B cell (primary cell): ENCODE measurements around the gene PFKP. TPM values are rescaled to one million over a fixed set of nuclear protein-coding genes. Genes with fewer than 3 reads are reported as not detected.

Experiments
- ATAC-seq: fragments of 200-7000 bp; cut with Tn5 transposase; one replicate; pipeline ENCODE4 v1.10.0; 2021; ENCODE audit warnings: low read depth, mild to moderate bottlenecking, moderate number of reproducible peaks, moderate library complexity
- CTCF ChIA-PET: fragments of 350-600 bp; sonication (Branson Sonifier 250); formaldehyde crosslinking; loops from one replicate; lab custom pipeline; 2021; ENCODE audit warnings: antibody characterized with exemption, inconsistent platforms; lab: Charles Lee
- POLR2A ChIA-PET: fragments of 350-600 bp; sonication (Branson Sonifier 250); formaldehyde crosslinking; loops from one replicate; lab custom pipeline; 2021; ENCODE audit warnings: antibody characterized with exemption; lab: Charles Lee
- DNase-seq: peaks from one replicate; pipeline ENCODE4 v3.0.0; 2013
- H2AFZ ChIP-seq: 2 replicates; pipeline ENCODE4 v1.6.1; 2012; ENCODE audit warnings: mild to moderate bottlenecking, low read depth, low read length; ENCODE audit not compliant: insufficient read depth, poor library complexity, severe bottlenecking
- H3K27ac ChIP-seq, 2 donors: 1 replicate in 1 of 2; 2 replicates in 1 of 2; pipeline ENCODE4 v1.5.1; 2012 to 2013; ENCODE audit warnings: low read length in 2 of 2, mild to moderate bottlenecking in 2 of 2, moderate library complexity in 1 of 2
- H3K27me3 ChIP-seq, 4 experiments: fragments of 200-600 bp in 1 of 4; sonication (generic) in 1 of 4; replicated peaks in 1 of 4; 1 replicate in 2 of 4; 2 replicates in 2 of 4; pipeline versions ENCODE4 v1.6.1 to v1.7.0; 2013 to 2016; ENCODE audit warnings: low read length in 3 of 4, mild to moderate bottlenecking in 2 of 4, mixed read lengths in 1 of 4, moderate library complexity in 1 of 4; ENCODE audit not compliant: insufficient read depth in 4 of 4, control insufficient read depth in 3 of 4; ENCODE audit errors: control extremely low read depth in 1 of 4
- H3K36me3 ChIP-seq, 2 experiments: replicated peaks in 1 of 2; 1 replicate in 1 of 2; 2 replicates in 1 of 2; pipeline versions ENCODE4 v1.6.1 to v1.7.1; 2013; ENCODE audit warnings: low read length in 1 of 2; ENCODE audit not compliant: insufficient read depth in 2 of 2, control insufficient read depth in 1 of 2; ENCODE audit errors: control extremely low read depth in 1 of 2, extremely low read depth in 1 of 2
- H3K4me1 ChIP-seq, 2 donors: fragments of 200-600 bp in 1 of 2; sonication (generic) in 1 of 2; 1 replicate in 1 of 2; 2 replicates in 1 of 2; pipeline versions ENCODE4 v1.5.1 to v1.6.1; 2013 to 2017; ENCODE audit warnings: low read length in 2 of 2; ENCODE audit not compliant: control insufficient read depth in 2 of 2, insufficient read depth in 2 of 2
- H3K4me2 ChIP-seq: replicated peaks from 2 replicates; pipeline ENCODE3; 2012; ENCODE audit warnings: mild to moderate bottlenecking, low read depth, low read length; ENCODE audit not compliant: poor library complexity, severe bottlenecking
- H3K4me3 ChIP-seq, 5 experiments: fragments of 200-600 bp in 1 of 5; sonication (generic) in 1 of 5; 1 replicate in 3 of 5; 2 replicates in 2 of 5; pipeline versions ENCODE4 v1.5.1 to v1.7.0; 2011 to 2016; ENCODE audit warnings: low read length in 4 of 5, mild to moderate bottlenecking in 4 of 5, low read depth in 2 of 5, control low read depth in 1 of 5, moderate library complexity in 1 of 5; ENCODE audit not compliant: insufficient read depth in 1 of 5; ENCODE audit errors: control extremely low read depth in 1 of 5, extremely low read depth in 1 of 5
- H3K79me2 ChIP-seq: fragments of 200-600 bp; sonication (generic); one replicate; pipeline ENCODE4 v1.6.0; 2016; ENCODE audit warnings: low read length; ENCODE audit not compliant: control insufficient read depth, insufficient read depth
- H3K9ac ChIP-seq: fragments of 200-600 bp; sonication (generic); 2 replicates; pipeline ENCODE4 v1.6.1; 2017; ENCODE audit warnings: mild to moderate bottlenecking, low read length, moderate library complexity
- H3K9me3 ChIP-seq, 3 donors: one replicate each; pipeline versions ENCODE4 v1.6.1 to v1.7.1; 2013; ENCODE audit warnings: low read length in 2 of 3; ENCODE audit not compliant: control insufficient read depth in 2 of 3, insufficient read depth in 1 of 3; ENCODE audit errors: control extremely low read depth in 1 of 3
- H4K20me1 ChIP-seq: 2 replicates; pipeline ENCODE4 v1.6.0; 2012; ENCODE audit warnings: mild to moderate bottlenecking, low read length; ENCODE audit not compliant: insufficient read depth, control insufficient read depth, poor library complexity, severe bottlenecking
- H3K27ac Mint-ChIP-seq: one replicate; pipeline ENCODE4 v1.8.0; 2021; ENCODE audit warnings: mixed read lengths
- H3K27me3 Mint-ChIP-seq: one replicate; pipeline ENCODE4 v1.8.0; 2021; ENCODE audit warnings: mixed read lengths
- H3K4me1 Mint-ChIP-seq: one replicate; pipeline ENCODE4 v1.8.0; 2021; ENCODE audit warnings: mixed read lengths
- H3K4me3 Mint-ChIP-seq: one replicate; pipeline ENCODE4 v1.8.0; 2021; ENCODE audit warnings: mixed read lengths
- H3K9me3 Mint-ChIP-seq: one replicate; pipeline ENCODE4 v1.8.0; 2022; ENCODE audit warnings: mixed read lengths; ENCODE audit not compliant: insufficient read depth
- CTCF ChIP-seq: fragments of 200-600 bp; IDR thresholded peaks from one replicate; pipeline ENCODE4 v1.8.0; 2022; ENCODE audit warnings: antibody characterized with exemption, mild to moderate bottlenecking
- EZH2 ChIP-seq: IDR thresholded peaks from 2 replicates; pipeline ENCODE4 v1.6.1; 2012; ENCODE audit warnings: borderline replicate concordance, low read depth, mild to moderate bottlenecking, moderate library complexity, low read length; ENCODE audit not compliant: insufficient read depth, poor library complexity, severe bottlenecking
- WGBS: methylation state at CpG from one replicate; pipeline ENCODE4 v1.1.5; 2013; ENCODE audit warnings: missing lambda C conversion rate; ENCODE audit not compliant: insufficient coverage; 5-methylcytosine and 5-hydroxymethylcytosine counted together
- intact Hi-C: fragments of 100-400 bp; cut with micrococcal nuclease; formaldehyde crosslinking; loops from one replicate; pipeline ENCODE4 v1.10.0; 2022
- polyA plus RNA-seq: library from polyadenylated mRNA; depleted of rRNA; stranded (reverse); fragments of >200 nt; gene quantifications from 2 replicates; pipeline ENCODE4 v1.2.3, GENCODE V29; 2012
- total RNA-seq, 2 donors: library from RNA; stranded (reverse); fragments of 120-200 nt in 1 of 2; gene quantifications; 1 replicate in 1 of 2; 2 replicates in 1 of 2; pipeline versions ENCODE4 v1.2.3 to v1.2.4, GENCODE V29; 2013 to 2022

The PFKP gene
- total and polyA plus RNA-seq, 2 donors (not counting 1 experiment from before 2014, with no cell fraction given): 41.4 to 54.3 TPM

GRCh38 chr10:3150366-3150765, 83.0 kb downstream of the PFKP start:
- H3K27ac ChIP-seq: no peak overlapping the region
- Mint-ChIP-seq H3K27me3 (no peaks in the 10 kb centered on the region), H3K4me3 (no peak overlapping the region), H3K27ac (no peak overlapping the region), H3K4me1 (no peaks in the 10 kb centered on the region), H3K9me3 (no peaks in the 10 kb centered on the region)
- no peak overlapping the region for H3K4me3 ChIP-seq
- H3K4me2 ChIP-seq: no peak overlapping the region
- H4K20me1 ChIP-seq: no peaks in the 10 kb centered on the region
- WGBS: 96% methylated on average over 9 of the region's 13 CpGs
- ATAC-seq (no peak), DNase-seq (no peak)
- no peak overlapping the region for H3K9ac ChIP-seq
- intact Hi-C loops: no loop called here
- no peaks in the 10 kb centered on the region for H3K79me2 ChIP-seq
- POLR2A ChIA-PET: no interaction called here
- no peaks in the 10 kb centered on the region for H3K27me3 ChIP-seq
- peaks cover 0 to 84% of the 10 kb centered on the region in 2 experiments for H3K36me3 ChIP-seq
- no peak overlapping the region for H2AFZ ChIP-seq
- TF ChIP-seq EZH2: no peak
- no peak for TF ChIP-seq CTCF
- H3K4me1 ChIP-seq: no peaks in the 10 kb centered on the region
- H3K9me3 ChIP-seq: no peaks in the 10 kb centered on the region
- CTCF ChIA-PET: no interaction called here

- no peak overlapping the region for H3K4me2 ChIP-seq
- no peaks in the 10 kb centered on the region for H3K4me1 ChIP-seq
- ATAC-seq (no peak), DNase-seq (no peak)
- Mint-ChIP-seq H3K9me3 (no peaks in the 10 kb centered on the region), H3K4me1 (no peaks in the 10 kb centered on the region), H3K27me3 (no peaks in the 10 kb centered on the region), H3K27ac (no peak overlapping the region), H3K4me3 (no peak overlapping the region)
- 98% methylated on average over 12 of the region's 14 CpGs for WGBS
- no peaks in the 10 kb centered on the region for H3K27me3 ChIP-seq
- H3K9me3 ChIP-seq: no peaks in the 10 kb centered on the region
- H3K36me3 ChIP-seq: peaks cover 0 to 84% of the 10 kb centered on the region in 2 experiments
- H3K4me3 ChIP-seq: no peak overlapping the region
- no peak overlapping the region for H2AFZ ChIP-seq
- TF ChIP-seq CTCF (no peak), EZH2 (no peak)
- H3K9ac ChIP-seq: no peak overlapping the region
- intact Hi-C loops: no loop called here
- CTCF ChIA-PET: no interaction called here
- H4K20me1 ChIP-seq: no peaks in the 10 kb centered on the region
- POLR2A ChIA-PET: no interaction called here
- no peak overlapping the region for H3K27ac ChIP-seq
- no peaks in the 10 kb centered on the region for H3K79me2 ChIP-seq
These were observed 83.6 kb downstream of the PFKP start for GRCh38 chr10:3150961-3151360.
